ENCODE measurements around the gene PPP3CB.

PPP3CB gene

DNA sequence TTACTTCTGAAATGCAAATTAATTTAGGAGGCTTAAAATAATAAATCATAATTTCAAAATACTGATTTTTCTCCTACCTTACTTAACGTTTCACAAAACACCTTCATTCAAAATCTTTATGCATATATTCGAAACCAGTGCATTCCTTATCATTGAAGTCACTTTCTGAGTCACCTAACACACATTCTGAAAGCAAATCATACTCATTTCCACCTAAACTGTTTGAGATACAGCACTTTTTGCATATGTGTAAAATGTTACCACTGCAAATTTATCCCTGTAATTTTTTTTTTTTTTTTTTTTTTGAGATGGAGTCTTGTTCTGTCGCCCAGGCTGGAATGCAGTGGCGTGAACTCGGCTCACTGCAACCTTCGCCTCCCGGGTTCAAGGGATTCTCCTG lies 15.7 kb downstream of the PPP3CB start:
- no peak for DNase-seq (ENCODE audit: low spot score)

DNA sequence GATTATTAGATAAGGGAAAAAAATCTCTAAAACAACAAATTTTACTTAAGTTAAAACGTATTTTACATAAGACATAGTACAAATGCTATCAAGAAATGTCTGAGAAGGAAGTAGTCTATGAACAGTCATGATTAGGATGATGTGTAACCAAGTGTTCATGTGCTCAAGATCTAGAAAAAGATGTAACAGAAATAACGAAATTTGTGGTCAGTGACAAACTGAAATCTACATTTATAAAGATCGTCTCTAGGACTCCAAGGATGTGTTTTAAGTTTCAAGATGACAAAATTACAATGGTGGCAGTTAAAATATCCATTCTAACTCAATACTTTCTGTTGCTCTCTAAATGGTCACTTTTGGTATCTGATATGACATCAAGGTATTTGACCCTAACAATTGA lies 17.2 kb downstream of the PPP3CB start:
- DNase-seq (ENCODE audit: low spot score): no peak

DNA sequence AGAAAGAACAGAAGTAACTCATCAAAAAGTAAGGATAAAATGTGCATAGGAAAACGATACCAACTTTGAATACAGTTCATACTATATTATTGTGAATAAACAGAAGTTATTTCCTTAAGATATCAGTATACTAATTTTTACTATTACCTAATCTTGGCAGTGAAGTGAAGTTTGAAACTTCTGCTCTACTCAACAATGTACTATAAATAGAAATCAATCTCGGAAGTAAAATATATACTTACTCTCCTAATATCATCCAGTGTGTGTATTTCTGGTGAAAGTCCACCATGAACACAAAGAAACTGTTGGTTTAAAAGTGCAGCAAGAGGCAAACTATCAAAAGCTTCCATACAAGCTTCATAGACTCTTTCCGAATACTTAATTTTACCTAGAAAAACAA lies 24.6 kb downstream of the PPP3CB start:
- no peak for DNase-seq (ENCODE audit: low spot score)

DNA sequence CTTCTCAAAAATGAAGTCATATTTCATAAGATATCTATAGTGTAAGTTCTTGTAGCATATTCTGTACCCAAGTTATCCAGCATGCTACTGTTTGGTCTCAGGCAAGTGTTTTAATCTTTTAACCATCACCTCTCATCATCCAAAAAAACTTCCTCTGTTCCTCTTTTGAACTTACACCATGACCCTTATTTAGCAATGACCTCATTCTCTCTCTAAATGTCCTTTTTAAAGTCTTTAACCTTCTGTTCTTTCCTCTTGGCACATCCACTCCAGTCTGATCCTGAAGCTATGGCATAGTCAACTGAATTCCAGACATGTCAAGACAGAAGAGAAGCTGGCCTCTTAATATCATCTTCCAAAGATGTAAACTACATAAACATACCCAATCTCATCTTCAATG lies 26.2 kb downstream of the PPP3CB start:
- no peak for DNase-seq (ENCODE audit: low spot score)

DNA sequence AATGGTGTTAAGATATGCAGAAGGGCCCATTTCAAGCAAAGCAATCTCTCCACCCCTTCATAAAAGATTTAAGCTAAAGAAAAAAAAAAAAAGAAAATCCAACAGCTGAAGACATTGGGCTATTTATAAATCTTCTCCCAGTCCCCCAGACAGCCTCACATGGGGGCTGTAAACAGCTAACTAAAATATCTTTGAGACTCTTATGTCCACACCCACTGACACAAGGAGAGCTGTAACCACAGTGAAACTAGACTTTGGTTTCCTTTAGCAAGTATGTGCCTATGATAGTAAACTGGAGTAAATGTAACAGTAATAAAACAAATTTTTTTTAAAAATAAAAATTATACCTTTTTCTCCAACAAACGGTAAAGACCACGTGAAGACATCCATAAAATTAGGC lies 28.6 kb downstream of the PPP3CB start:
- DNase-seq (ENCODE audit: low spot score): no peak

DNA sequence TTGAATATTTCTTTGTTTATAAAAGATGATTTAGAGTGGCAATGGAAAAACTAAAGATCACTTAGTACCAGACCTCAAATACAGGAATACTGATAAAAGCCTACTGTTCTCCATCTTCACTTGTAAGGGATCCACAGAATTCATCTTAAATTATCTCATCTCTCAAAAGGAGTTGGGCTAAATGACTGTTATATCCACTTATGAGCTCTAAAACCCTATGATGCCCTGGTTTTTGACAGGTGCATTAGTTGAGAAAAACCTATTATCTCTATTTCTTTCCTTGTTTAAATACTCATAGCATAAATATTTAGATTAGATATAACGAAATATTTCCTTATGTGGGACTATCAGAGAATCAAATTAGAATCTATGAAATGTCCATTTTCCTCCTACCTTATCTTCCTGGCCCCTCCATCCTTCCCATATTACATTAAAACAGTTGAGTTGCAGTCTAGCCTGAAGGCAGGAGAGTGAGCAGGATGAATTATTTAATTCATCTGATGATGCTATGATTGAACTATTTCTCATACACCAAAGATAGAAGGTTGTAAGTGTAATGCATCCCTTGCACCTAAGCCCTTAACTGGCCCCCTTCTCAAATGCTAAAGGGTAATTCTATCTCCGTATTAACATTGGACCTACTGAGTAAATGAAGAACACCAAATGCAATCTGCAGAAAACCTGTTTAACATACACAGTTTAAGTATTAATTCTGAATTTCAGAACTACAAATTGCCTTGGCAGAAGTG lies 29.7 kb downstream of the PPP3CB start:
- DNase-seq (ENCODE audit: low spot score): no peak

DNA sequence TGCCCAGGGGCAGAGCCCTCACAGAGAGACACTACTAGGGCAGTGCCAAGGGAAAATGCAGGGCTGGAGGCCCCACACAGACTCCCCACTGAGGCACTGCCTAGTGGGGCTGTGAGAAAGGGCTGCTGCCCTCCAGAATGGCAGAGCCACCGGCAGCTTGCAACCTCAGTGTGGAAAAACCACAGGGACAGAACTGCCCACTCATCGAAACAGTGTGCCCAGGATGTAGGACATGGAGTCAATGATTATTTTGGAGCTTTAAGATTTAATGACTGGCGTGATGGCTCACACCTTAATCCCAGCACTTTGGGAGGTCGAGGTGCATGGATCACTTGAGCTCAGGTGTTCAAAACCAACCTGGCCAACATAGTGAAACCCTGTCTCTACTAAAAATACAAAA lies 34.9 kb downstream of the PPP3CB start:
- DNase-seq (ENCODE audit: low spot score): no peak

DNA sequence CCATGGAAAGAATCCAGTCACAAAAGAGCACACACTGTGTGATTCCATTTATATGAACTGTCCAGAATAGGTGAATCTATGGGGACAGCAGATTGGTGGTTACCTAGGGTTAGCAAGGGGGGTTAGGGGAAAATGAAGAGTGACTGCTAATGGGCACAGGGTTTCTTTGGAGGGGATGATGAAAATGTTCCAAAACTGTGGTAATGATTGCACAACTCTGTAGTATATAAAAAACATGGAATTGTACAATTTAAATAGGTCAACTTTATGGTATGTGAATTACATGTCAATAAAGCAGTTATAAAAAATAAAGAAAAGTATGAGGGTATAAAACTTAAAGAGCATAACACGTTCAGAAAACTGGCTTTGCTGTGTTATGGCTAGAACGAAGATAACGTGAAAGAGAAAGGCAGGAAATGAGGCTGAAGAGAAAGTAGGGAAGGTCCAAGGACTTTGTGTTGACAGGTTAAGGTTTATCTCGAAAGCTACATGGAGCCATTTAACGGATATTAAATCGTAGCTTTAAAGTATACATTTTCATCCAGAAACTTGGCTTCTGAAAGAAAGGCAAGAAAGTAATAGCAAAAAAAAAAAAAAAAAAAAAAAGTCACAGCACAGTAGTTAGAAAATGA lies 36.0 kb downstream of the PPP3CB start:
- no peak for DNase-seq (ENCODE audit: low spot score)

DNA sequence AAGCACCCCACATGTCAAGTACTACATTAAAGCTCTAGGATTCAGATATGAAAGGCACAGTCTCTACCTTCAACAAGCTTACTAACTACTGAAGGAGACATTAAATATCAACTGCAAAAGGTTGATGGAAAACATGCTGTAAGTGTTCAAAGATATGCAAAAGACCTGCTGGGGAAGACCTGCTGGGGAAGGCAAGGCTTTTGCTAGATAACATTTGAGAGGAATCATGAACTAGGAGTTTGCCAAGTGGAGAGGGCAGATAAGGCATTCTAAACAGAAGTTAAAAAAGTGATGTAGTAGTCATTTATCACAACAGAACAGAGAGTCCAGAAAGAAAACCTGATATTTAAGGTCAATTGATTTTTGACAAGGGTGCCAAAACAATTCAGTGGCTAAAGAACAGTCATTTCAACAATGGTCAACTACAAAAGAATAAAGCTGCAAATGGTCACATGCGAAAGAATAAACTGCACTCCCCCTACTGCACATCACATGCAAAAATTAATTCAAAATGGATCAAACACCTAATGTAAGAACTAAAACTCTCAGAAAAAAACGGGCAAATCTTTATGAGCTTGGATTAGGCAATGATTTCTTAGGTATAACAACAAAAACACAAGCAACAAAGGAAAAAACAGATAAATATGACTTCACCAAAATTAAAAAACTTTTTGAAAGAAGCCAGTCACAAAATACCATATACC lies 39.5 kb downstream of the PPP3CB start:
- DNase-seq (ENCODE audit: low spot score): no peak

DNA sequence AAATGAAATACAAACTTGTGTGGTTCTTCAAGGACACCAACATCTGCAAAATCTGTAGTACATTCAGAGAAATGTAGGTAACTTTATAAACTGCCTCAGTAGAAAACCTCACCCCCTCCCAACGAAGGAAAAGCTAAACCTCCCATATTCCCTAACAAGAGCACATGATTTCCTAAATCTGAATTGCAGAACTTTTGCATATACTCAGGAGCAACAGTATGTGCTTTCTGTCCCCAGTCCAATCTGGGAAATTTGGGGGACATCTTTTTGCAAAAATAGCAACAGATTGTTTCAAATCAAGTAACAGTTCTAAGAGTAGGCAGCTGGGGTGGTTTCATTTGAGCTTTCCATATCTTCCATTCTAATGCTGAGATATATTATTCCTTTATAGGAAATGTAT lies 46.7 kb downstream of the PPP3CB start:
- no peak for DNase-seq (ENCODE audit: low spot score)

DNA sequence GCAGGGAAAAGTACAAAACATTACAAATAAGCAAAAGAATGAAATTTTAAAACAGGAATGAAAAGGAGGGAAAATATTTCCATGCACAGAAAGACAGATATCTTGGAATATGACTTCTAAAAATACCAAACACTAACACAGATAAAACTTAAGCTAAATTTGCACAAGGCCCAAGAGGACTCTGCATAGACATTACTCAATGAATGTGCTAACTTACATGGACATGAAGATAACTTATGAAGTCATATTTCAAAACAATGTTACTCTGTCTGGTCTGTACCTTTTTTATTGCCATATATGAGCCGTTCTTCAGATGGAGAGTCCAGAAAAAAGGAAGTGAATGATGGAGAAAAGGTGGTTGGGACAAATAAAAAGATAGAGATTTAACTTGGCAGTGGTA lies 47.4 kb downstream of the PPP3CB start:
- no peak for DNase-seq (ENCODE audit: low spot score)

DNA sequence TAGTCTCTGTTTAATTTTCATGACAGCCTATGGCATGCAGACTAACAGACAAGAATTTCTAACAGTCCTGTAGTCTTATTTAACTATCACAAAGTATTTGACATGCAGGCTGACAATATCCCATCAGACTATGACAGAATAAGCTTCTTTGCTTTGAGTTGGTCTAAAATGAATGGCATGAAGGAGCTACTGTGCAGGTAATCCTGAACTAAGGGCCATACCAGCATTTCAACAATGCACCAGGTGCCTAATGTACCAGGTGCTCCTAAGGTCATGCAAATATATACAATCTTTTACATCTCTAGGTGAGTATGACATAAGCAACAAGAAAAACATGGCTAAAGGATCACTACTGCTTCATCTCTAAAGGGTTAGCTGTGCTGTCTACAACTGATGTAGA lies 48.9 kb downstream of the PPP3CB start:
- no peak for DNase-seq (ENCODE audit: low spot score)

DNA sequence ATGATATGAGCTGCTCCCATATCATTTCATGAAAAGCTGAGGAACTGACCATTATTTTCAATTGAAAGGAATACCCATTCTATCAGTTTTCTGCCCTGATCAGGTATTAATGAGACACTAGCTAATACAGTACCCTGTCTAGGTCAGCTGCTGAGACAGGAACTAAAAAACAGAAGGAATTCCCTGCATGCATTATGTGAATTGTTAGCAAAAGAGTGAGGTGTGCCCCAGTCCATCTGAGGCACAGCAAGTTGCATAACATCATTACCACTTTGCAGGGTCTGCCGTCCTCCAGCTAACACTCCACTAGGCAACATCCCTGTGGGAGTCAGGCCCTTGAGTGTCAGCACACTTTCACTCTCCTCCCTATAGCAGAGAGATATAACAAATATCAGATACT lies 51.4 kb downstream of the PPP3CB start:
- no peak for DNase-seq (ENCODE audit: low spot score)

DNA sequence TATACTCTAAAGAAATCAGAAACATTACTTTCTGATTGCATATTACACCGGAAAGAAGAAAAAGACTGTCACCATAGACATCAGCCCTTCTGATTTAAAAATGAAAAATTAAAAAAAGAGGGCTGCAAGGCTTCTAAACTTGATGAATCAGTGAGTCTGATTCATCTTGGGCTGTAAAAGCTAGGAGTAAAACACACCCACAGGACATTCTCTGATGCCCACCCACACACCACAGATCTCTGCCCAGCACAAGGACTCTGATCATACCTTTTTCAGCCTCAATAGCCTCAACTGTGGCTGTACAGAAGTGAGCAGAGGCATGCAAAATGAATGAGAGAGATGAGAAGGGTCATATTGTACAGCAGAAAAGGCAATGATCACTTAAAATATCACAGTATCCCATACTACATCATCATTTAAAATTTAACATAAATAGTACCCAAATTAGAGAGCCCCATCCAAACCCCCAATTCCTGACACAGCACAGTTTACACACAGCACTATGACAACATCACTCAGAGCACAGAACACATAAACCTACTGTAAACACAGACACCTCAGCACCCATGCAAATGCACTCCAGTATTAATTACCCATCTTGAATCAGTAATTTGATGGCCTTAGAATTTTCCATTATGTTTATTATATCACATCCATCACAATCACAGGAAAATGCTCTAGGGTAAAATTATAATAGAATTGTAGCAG lies 56.1 kb downstream of the PPP3CB start:
- DNase-seq (ENCODE audit: low spot score): peak; percentile 48

DNA sequence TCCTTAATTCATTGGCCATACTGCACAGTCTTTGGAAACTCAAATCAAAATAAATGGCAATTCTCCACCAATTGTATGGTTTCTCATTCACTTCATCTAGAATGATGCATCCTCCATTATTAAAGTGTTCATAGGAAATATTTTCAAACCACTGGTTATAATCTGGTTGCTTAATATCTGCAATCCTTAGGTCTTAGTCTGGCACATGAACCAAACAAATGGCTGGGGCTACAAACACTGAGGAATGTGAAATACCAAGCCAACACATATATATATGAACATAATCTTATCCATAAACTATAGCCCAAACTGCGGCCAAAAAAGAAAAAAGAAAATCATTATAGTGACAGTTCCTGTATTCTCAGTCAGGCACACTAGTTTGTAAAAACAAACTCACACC lies 56.8 kb downstream of the PPP3CB start:
- DNase-seq (ENCODE audit: low spot score): no peak

DNA sequence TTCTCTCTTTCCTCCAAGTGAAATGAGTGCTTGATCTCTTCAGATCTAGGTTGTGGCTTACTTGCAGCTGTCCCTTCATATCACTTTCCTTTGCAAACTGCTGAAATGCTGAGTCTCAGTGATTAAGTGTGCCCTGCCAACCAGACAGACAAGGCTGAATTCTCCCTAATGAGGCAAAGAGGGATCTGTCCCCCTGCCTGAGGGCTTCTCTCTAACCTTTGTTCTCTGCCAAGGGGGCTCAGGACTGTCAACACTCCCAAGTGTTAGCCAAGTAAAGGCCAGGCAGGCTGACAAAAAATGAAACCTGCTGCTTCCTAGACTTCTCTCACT lies 62.3 kb downstream of the PPP3CB start, which contains the start of gene MSS51:
TSS of gene MSS51 (minus strand) at position 24 of the 330 bp plus-strand sequence. CDS start 5,277 bp downstream, outside the sequence.
- DNase-seq (ENCODE audit: low spot score): no peak

DNA sequence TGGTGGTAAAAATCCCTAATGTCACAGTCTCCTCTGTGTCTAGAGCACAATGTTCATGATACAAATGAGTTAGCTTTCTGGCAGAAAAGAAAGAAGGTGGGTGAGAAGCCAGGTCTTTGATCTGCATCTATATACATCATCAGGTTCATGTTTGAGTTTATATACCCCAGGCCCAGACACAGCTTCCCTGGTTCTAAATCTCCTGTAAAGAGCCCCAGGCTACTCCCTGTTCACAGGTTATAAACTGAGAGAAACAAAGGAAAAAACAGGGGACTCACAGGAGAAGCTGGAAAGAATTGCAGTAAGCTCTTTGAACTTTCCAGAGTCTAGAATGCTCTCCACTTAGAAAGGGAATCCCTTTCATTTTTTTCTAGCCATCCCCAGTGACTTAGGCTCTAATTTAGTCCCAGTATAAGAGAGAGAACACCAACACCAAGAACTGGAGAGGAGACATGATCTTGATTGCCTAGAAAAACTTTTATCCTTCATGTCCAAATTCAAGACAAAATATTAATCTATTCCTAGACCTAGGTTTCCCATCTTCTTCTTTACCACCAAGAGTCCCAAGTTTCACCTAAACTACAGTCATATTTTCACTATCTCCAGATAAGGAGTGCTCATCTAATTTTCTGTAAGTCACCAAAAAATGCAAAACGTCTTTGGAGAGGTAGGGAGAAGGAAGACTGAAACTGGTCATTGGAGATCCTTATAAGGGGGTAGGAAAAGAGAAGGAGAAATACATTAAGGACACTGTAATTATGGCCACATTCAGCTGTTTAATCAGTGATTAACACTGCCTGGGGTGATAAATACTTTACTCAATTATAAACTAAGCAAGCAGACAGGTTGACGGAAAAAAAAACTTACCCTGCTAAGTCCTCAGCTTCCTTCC lies 62.9 kb downstream of the PPP3CB start:
- DNase-seq (ENCODE audit: low spot score): no peak

DNA sequence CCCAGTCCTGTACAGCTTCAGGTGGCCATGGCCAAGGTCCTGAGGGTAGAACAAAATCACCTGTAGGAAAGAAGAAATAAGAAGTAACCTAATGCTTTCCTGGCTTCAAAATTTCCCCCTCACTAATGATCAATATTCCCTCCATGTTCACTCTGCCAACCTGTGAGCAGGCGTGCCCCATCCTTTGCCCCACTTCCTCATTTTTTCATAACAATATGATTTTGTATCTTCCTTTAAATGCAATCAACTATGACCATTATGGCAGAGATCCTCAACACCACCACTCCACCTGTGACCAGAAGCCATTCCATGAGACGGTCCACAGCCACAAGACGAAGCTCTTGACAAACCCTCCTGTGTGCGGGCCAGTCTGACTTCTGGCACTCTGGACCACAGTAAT lies 69.5 kb downstream of the PPP3CB start:
- no peak for DNase-seq (ENCODE audit: low spot score)

DNA sequence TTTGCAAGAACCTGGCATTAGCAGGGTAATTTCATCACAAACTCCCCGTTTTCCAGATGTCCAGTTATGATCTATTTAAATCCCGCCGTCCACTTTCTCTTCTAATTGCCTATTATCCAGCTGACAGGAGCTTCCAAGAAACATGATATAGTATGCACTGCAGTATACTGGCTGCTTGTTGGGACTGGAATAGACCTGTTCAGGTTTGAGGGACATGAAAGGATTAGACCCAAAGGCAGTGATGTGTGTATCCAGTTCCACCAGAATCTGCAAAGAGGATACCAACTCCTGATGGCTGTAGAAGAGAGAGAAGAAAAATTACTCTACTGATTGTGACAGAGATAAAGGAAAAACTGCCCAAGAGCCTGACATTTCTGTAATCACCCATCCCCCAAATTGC lies 71.3 kb downstream of the PPP3CB start:
- DNase-seq (ENCODE audit: low spot score): no peak

DNA sequence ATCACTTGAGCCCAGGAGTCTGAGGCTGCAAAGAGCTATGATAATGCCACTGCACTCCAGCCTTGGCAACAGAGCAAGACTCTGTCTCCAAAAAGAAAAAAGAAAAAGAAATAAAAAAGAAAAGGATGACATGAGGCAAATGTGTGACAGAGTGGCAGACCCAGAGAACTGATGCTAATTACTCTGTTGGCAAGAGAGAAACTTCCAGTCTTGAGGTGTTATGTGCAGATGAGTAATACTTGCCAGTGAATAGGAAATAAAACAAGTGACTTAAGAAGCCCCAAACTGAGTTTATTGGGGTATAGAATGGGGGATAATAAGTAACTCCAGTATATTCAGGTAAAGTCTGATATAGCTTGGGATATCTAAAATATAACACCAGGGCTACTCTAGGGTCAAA lies 72.5 kb downstream of the PPP3CB start:
- no peak for DNase-seq (ENCODE audit: low spot score)

DNA sequence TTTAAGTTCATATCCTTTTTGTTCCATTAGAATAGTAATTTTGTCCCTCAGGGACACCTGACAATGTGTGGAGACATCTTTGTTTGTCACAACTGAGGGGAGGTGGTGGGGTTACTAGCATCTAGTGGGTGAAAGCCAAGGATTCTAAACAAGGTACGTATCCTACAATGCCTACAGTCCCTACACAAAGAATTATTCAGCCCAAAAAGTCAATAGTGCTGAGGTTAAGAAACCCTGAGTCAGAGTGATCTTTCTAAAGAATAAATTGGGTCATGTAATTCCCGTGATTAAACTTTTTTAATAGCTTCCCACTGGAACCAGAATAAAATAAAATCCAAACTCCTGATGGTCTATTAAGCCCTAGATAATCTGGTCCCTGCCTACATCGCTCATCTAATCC lies 79.3 kb downstream of the PPP3CB start:
- DNase-seq (ENCODE audit: low spot score): no peak
